ENCODE measurements around the gene GH1. TPM values are rescaled to one million over a fixed set of nuclear protein-coding genes. Genes with fewer than 3 reads are reported as not detected.
"Not testable (repeated sequence)": the region's sequence is repeated elsewhere in the genome, so short reads cannot be mapped to it uniquely, and the experiment has no call there.

The GH1 gene
- total and polyA plus RNA-seq, 7 donors, result 0.25 TPM; not detected in 6

DNA sequence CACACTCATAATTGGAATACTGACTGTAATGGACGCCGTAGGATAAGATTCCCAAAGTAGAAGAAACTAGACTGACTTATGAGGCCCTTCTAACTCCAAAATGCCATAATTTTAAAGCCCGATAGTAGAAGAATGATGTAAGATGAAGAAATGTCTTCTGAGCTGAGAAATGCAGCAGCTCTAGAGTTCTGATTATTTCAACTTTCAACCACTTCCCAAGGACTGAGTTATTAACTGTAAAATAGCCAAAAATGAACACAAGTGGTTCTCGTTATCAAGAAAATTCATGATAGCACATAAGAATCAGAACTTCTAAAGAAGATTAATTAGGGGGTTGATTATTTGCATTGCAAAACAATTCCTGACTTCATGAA lies 48.4 kb downstream of the GH1 start:
- 92 to 93% methylated on average over 4 of the region's 4 CpGs for WGBS, 2 donors
- H3K36me3 ChIP-seq; H3K27me3 ChIP-seq; H3K27ac ChIP-seq; H3K4me3 ChIP-seq; H3K4me1 ChIP-seq; DNase-seq; intact Hi-C loops (cut with DNase I); H3K9me3 ChIP-seq: not testable (repeated sequence)

DNA sequence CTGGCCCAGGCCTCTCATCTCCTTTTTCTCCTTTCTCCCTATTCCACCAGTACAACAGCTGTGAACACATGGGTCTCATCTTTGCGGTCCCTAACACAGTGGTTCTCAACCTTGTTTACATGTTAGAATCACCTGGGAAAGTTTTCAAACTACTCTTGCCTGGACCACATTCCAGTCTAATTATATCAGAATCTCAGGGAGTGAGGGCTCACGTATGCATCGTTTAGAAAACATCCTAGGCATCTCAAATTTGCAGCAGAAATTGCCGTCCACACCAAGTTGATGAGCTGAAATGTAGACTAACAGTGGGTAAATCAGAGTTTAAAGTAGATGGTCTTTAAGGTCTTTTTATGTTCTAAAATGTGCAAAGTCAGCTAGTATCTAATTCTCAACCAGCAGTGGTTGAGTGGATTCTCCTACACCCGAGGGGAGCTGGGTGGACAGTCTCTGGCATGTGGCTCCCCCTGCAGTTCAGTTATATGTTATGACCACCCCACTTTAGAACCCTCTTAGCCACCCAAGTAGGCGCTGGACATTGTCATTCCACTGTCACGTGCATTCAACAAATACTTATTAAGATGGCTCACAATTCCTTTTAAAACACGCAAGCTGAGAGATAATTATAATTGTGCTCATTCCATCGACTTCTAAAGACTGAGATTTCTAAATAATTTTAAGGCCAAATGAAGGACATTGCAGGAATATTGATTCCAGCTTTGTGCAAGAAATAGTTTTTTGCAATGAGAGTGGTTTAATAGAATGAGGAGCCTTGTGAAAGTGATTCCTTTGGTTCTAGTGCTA lies 48.9 kb downstream of the GH1 start:
- H3K9me3 ChIP-seq; H3K27ac ChIP-seq; DNase-seq; intact Hi-C loops (cut with DNase I); H3K36me3 ChIP-seq; H3K27me3 ChIP-seq; H3K4me3 ChIP-seq; H3K4me1 ChIP-seq: not testable (repeated sequence)
- whole genome bisulfite sequencing, 2 donors, result 65 to 72% methylated on average over 9 of the region's 9 CpGs

Small RNAs within 50 kb of the gene (small RNA-seq; reads per million reads assigned to genes)
- gene AC040958.1 (0 reads per million in 3 donors), gene AC127029.1 (0 reads per million in 3 donors), gene GH1 (0 reads per million in 3 donors)

Other genes with a start within 250 kb of the GH1 start
- gene LIMD2, start 218.7 kb downstream of the GH1 start, total RNA-seq, result 10 to 100 TPM in 1 of 4 donors, 1 to 10 TPM in 3; 3.0 to 16.8 (median 8.5) TPM
- 100 to 1,000 TPM in 1 of 3 donors, 1 to 10 TPM in 2; 3.5 to 119 (median 3.6) TPM for gene LIMD2, start 218.7 kb downstream of the GH1 start, polyA plus RNA-seq
- gene STRADA, start 177.0 kb downstream of the GH1 start, total RNA-seq, result 10 to 100 TPM; 20.0 to 45.1 (median 24.7) TPM
- 10 to 100 TPM in 1 of 3 donors, 1 to 10 TPM in 2; 7.2 to 18.3 (median 7.6) TPM for gene STRADA, start 177.0 kb downstream of the GH1 start, polyA plus RNA-seq
- gene CCDC47, start 145.2 kb downstream of the GH1 start, total RNA-seq, result 10 to 100 TPM; 35.7 to 47.1 (median 43.5) TPM
- gene CCDC47, start 145.2 kb downstream of the GH1 start, polyA plus RNA-seq, result 10 to 100 TPM; 12.0 to 65.4 (median 39.3) TPM
- gene DDX42, start 144.7 kb downstream of the GH1 start, total RNA-seq, result 100 to 1,000 TPM in 2 of 4 donors, 10 to 100 TPM in 2; 82.0 to 136 (median 101) TPM
- gene DDX42, start 144.7 kb downstream of the GH1 start, polyA plus RNA-seq, result 10 to 100 TPM; 30.7 to 62.3 (median 40.8) TPM
- gene PSMC5, start 91.4 kb downstream of the GH1 start, total RNA-seq, result 100 to 1,000 TPM in 3 of 4 donors, 10 to 100 TPM in 1; 94.2 to 161 (median 113) TPM
- gene PSMC5, start 91.4 kb downstream of the GH1 start, polyA plus RNA-seq, result 100 to 1,000 TPM in 2 of 3 donors, 10 to 100 TPM in 1; 95.7 to 157 (median 130) TPM
- gene FTSJ3, start 91.2 kb downstream of the GH1 start, total RNA-seq, result 10 to 100 TPM; 31.0 to 65.8 (median 47.6) TPM
- gene FTSJ3, start 91.2 kb downstream of the GH1 start, polyA plus RNA-seq, result 10 to 100 TPM in 2 of 3 donors, 1 to 10 TPM in 1; 7.9 to 30.7 (median 10.2) TPM
- 100 to 1,000 TPM in 2 of 4 donors, 10 to 100 TPM in 2; 79.7 to 122 (median 105) TPM for gene SMARCD2, start 76.2 kb downstream of the GH1 start, total RNA-seq
- gene SMARCD2, start 76.2 kb downstream of the GH1 start, polyA plus RNA-seq, result 10 to 100 TPM; 44.4 to 95.9 (median 50.6) TPM
- not detected for gene CSH2, start 45.2 kb downstream of the GH1 start, total RNA-seq
- gene CSH2, start 45.2 kb downstream of the GH1 start, polyA plus RNA-seq, result not detected
- gene GH2, start 36.9 kb downstream of the GH1 start, total RNA-seq, result not detected
- not detected for gene GH2, start 36.9 kb downstream of the GH1 start, polyA plus RNA-seq
- not detected for gene CSH1, start 22.3 kb downstream of the GH1 start, total RNA-seq
- gene CSH1, start 22.3 kb downstream of the GH1 start, polyA plus RNA-seq, result not detected
- not detected for gene CSHL1, start 7.6 kb downstream of the GH1 start, total RNA-seq
- not detected for gene CSHL1, start 7.6 kb downstream of the GH1 start, polyA plus RNA-seq
- 1 to 10 TPM in 2 of 4 donors, under 1 TPM in 2; 0.66 to 1.8 (median 0.96) TPM for gene CD79B, start 13.5 kb upstream of the GH1 start, total RNA-seq
- gene CD79B, start 13.5 kb upstream of the GH1 start, polyA plus RNA-seq, result 100 to 1,000 TPM in 1 of 3 donors, 1 to 10 TPM in 1, not detected in 1; 2.4 to 112 TPM
- 1 to 10 TPM in 2 of 4 donors, under 1 TPM in 2; 0.68 to 4.2 (median 1.0) TPM for gene SCN4A, start 54.1 kb upstream of the GH1 start, total RNA-seq
- gene SCN4A, start 54.1 kb upstream of the GH1 start, polyA plus RNA-seq, result under 1 TPM in 2 of 3 donors, not detected in 1; 0.23 to 0.52 TPM
- not detected for gene PRR29, start 79.5 kb upstream of the GH1 start, total RNA-seq
- gene PRR29, start 79.5 kb upstream of the GH1 start, polyA plus RNA-seq, result under 1 TPM in 2 of 3 donors, not detected in 1; 0.22 to 0.60 TPM
- 10 to 100 TPM; 27.4 to 59.5 (median 29.9) TPM for gene ICAM2, start 101.8 kb upstream of the GH1 start, total RNA-seq
- gene ICAM2, start 101.8 kb upstream of the GH1 start, polyA plus RNA-seq, result 10 to 100 TPM in 1 of 3 donors, 1 to 10 TPM in 2; 6.0 to 31.7 (median 7.4) TPM
- 1 to 10 TPM; 7.1 to 9.4 (median 8.2) TPM for gene ERN1, start 211.3 kb upstream of the GH1 start, total RNA-seq
- gene ERN1, start 211.3 kb upstream of the GH1 start, polyA plus RNA-seq, result 1 to 10 TPM; 1.2 to 8.3 (median 1.6) TPM

Measured in sigmoid colon (tissue), 7 donors.